ENCODE results near the gene NPC1.

GRCh38 chr18:23536204-23536603 is 50.1 kb downstream of the NPC1 start:
- no peak for TF ChIP-seq POLR2AphosphoS5 (IDR thresholded peaks at IDR 0.05; ENCODE audit: low read depth, low read length)
- TF ChIP-seq TAF1 (IDR thresholded peaks at IDR 0.05; ENCODE audit: borderline replicate concordance, insufficient read depth, low read length): no peak

Measured in PFSK-1 (cell line).